GM18505 (cell line): ENCODE results near the gene GRPEL2.

Experiments
- ATAC-seq: cut with Tn5 transposase; IDR thresholded peaks from one replicate; pipeline ENCODE4 v1.9.1; 2021; ENCODE audit not compliant: unreplicated experiment
- POLR2A ChIP-seq: IDR thresholded peaks from 4 replicates; pipeline ENCODE4 v1.6.1; 2011; ENCODE audit warnings: borderline replicate concordance; ENCODE audit not compliant: insufficient read depth, insufficient read length; ENCODE audit errors: extremely low read depth

GRPEL2 gene

DNA sequence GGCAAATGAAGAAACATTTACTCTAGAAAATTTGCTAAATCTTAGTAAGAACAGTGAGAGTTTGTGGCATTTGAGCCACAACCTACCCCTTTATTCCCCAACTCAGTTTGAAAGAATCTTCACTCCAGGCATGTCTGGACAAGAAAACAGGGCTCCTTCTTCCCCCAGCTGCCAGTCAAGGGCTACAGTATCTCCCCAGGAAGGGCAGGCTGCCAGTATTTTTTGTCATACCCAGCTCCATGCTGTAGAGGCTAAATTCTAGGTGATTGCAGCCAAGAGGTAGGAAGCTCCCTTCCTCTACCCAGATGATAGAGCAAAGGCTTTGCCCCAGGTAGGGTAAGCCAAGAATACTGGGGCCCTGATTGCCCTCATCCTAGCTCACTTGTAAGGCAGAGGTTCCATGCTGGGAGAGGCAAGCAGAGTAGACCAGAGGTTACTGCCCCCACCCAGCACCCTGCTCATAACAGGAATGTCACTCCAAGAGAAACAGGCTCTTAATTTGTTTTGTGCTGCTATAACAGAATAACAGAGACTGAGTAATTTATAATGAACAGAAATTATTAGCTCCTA lies 20.0 kb upstream of the GRPEL2 start:
- TF ChIP-seq POLR2A, result no peak
- ATAC-seq, result no peak

DNA sequence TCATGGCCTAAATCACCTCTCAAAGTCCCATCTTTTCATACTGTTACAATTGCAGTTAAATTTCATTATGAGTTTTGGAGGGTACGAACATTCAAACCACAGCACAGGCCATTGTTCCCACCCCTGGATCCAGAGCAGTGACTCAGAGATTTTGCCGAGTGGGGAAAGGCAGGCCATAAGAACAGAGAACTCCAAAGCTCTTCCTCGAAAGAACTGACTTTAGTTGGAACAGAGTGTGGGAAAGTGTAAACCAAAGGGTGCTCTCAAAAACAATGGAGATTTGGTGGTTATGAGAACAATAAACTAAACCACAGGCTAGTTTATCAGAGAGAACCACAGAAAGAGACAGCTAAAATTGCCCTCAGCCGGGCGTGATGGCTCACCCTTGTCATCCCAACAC lies 19.4 kb upstream of the GRPEL2 start:
- no peak for ATAC-seq
- TF ChIP-seq POLR2A, result no peak

DNA sequence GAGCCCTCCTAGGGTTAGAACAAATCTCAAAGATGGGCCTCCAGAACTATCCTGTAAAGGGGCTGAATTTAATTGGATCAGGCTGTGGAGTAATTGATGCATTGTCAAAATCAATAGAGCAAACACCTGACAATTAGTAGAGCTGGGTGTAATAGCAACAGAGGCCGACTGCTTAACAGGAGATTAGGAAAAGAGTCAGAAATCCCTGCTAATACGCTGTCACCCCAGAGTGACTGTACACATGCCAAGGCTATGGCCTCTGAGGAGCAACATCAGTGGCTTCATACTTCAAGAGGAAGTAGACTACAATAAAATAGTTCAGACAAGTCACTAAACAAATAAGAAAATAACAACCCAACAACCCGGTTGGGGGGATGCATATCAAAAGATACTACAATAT lies 18.7 kb upstream of the GRPEL2 start:
- no peak for ATAC-seq
- no peak for TF ChIP-seq POLR2A

DNA sequence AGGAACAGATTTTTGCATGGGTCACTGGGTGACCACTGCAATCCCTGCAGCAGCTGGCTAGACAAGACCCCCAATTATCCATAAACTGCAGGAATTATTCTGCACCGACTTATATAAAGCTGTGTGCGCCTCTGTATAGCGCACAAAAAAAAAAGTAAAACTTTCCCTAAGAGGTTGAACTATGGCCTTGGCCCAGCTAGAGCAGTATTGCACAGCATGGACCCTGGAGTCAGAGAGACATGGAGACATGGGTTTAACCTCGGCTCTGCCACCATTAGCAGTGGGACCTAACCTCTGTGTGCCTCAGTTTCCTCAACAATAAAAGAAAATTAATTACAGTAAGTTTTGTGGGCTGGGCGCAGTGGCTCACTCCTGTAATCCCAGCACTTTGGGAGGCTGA lies 17.1 kb upstream of the GRPEL2 start:
- TF ChIP-seq POLR2A, result no peak
- no peak for ATAC-seq

DNA sequence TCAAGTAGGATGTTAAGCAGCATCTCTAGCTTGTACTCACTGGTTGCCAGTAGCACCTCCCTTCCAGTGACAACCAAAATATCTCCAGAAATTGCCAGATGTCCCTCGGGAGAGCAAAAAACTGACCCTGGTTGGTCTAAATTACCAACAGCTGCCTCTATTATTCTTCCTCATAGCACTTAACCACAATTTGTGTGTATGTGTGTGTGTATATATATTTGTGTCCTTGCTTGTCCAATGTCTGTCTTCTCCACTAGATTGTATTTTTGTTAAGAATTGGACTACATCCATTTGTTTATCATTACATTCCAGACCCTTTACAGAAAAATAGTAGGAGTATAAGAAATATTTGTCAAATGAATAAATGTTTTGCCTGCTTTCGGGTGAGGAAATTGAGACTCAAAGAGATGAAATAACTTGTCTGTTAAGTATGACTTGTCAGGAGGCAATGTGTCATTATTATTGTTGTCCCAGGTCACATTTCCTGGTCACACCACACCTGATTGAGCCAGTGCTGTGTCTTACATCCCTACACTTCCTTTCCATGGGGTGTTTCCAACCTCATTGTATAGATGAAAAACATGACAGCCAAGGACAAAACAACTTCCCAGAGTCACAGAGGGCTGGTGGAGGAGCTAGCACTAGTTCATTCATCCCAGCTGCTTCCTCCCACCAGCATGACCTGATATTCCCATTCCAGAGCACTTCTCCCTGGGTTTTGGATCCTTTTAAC lies 11.4 kb upstream of the GRPEL2 start:
- no peak for ATAC-seq

DNA sequence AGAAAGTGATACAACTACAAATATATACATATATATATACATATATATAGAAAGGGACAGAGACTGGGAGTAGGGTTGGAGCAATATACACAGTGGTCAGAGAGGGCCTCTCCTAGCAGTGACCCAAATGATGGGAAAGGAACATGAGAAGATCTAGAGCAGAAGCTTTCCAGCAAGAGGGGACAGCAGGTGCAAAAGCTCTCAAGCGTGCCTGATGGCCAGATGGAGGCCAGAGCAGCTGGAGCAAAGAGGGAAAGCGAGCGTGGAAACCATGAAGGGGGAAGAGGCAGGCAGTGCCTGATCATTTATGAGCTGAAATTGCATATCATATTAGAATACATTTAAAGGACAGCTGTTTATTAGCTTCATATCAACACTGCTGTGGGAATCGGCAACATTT lies 7.6 kb upstream of the GRPEL2 start:
- TF ChIP-seq POLR2A, result no peak
- no peak for ATAC-seq

More for the DNA sequence above, 11.4 kb upstream of the GRPEL2 start:
- TF ChIP-seq POLR2A, result no peak

DNA sequence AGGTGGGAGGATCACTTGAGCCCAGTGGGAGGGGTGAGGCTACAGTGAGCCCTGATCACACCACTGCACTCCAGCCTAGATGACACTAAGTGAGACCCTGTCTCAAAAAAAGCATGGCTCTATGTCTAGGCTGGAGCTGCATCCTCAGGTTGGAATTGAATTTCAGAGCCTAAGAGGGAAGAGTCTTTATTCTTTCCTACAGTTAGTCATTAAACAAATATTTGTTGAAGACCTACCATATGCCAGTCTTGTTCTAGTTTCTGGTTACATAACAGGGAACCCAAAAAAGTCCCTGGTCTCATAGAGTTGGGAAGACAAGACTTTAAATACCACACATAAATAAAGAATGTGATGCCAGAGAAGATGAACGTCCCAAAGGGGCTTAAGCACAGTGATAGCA lies 6.9 kb upstream of the GRPEL2 start:
- TF ChIP-seq POLR2A, result no peak
- no peak for ATAC-seq

DNA sequence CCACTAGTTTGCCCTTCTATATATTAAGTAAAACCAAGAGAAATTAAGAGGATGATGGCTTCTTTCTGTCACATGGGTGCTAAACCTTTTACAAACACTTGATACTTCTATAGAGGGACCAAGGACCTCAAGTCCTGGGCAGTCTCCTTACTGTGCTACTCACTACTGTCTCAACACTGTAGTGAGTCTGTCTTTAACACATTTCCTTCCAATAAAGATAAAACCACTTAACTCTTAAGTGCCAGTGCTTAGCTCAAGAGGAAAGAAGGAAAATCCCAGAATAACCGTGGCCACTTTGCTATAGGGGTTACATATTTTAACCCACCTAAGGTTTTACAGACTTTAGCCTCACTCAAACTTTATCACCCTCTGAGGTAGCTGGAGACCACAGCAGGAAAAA lies 4.4 kb upstream of the GRPEL2 start:
- TF ChIP-seq POLR2A, result no peak
- ATAC-seq, result no peak

DNA sequence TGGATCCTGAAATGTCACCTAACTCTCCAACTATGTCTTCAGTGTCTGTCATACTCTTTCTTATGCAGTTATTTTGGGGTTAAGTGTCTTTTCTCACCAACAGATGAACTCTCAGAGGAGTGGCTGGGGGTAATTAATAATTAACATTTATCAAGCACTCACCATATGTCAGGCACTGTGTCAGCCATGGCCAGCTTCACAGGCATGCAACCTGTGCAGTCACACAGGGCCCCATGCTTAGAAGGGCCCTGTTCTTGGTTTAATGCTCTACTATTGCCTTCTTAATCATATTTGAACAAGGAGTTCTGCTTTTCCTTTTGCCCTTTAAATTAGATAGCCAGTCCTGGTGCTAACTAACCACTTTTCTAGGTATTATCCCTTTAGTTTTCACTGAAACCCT lies 3.4 kb upstream of the GRPEL2 start:
- no peak for ATAC-seq
- TF ChIP-seq POLR2A, result no peak

DNA sequence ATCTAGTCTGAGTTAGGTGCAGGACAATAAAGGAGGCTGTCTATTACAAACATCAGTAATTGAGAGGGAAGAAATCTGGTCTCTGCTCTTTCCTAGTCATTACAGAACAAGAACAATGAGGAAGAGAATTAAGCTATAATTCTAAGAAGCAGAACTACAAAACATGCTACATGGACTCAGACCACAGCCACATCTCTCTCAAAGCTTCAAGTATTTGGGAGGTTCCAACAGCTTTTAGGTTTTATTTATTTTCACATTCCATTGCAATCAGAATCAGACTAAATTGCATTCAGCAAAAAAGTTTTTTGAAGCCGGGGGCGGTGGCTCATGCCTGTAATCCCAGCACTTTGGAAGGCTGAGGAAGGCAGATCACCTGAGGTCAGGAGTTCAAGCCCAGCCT lies 1.1 kb upstream of the GRPEL2 start:
- TF ChIP-seq POLR2A, result no peak
- no peak for ATAC-seq

DNA sequence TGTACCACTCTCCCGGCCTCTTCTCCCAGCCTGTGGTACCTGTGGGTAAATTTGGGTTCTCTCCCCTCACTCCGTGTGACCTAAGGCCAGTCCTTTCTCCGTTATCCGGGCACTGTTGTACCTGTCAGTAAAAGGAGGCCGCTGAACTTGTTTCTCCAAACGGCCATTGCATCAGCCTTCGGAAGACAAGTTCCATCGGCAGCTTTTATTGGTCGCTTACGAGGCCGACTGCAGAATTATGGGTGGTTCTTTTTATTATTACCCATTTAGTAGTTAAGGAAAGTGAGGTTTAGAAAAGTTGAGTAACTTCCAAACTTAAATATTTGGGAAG lies 558 bp downstream of the GRPEL2 start:
- TF ChIP-seq POLR2A, result no peak
- no peak for ATAC-seq

DNA sequence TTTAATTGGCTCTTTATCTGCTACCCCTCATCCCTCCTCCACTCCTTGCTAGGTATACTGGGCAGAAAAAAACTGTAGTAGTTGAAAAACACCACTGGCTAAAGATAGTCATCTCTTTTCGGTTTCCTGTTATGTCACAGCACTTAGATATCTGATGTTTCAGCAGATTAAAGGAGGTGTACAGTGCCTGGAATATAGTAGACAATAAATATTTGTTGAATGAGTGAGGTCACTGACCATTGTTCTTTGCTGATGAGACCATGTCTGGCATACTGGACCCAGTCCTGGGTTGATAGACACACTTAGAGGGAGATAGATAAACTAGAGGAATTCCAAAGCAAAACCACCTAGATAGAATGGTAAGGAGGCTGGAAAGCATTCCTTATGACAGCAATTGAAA lies 3.2 kb downstream of the GRPEL2 start:
- no peak for TF ChIP-seq POLR2A

DNA sequence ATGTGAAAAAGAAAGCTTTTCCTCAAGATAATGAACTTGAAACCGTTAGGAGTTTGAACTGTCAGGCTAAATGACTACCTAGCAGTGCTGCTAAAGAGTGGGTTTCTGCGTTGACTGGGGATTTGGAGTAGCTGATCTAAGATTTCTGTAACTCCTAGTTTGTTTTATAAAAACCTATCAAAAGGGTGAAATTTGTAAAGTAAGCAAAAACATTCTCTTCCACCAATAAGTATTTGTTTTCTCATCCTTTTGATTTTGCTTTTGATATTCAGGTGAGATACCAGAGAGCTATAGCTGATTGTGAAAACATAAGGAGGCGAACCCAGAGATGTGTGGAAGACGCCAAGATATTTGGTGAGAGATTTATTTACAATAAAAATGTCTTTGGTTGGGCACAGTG lies 4.1 kb downstream of the GRPEL2 start:
- no peak for ATAC-seq
- no peak for TF ChIP-seq POLR2A

More for the DNA sequence above, 3.2 kb downstream of the GRPEL2 start:
- no peak for ATAC-seq

DNA sequence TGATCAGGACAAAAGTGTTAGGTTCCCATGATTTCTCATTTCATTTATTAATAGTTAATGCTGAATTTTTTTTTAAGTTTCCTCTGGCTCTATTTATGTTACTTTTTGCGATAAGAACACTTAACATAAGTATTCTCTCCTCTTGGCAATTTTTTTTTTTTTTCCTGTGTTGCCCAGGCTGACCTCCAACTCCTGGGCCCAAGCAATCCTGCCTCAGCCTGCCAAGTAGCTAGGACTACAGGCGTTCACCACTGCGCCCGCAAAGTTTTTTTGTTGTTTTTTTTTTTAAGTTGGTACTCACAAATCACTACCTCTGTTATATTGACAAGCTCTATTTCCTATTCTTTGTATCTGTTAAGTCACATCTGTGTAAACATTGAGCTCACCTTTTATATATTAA lies 6.9 kb downstream of the GRPEL2 start:
- TF ChIP-seq POLR2A, result no peak
- ATAC-seq, result no peak

DNA sequence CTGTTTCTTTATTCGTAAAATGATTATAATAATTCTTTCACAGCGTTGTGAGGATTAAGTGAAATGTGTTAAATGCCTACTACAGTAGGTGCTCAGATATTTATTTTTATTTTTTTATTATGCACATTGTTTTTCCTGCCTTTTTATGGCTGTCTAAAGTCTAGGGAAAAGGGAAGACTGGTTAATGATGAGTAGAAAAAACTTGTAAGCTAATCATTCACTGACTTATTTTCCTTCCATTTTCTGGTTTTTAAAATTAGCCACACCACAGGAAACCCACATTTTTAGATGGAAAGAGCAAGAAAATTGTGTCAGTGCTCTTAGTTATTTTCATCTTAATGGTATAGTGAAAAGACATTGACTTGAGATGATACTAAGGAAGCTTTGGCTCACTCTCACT lies 8.6 kb downstream of the GRPEL2 start:
- no peak for ATAC-seq
- no peak for TF ChIP-seq POLR2A
